Adrenal gland (tissue), 5 donors: Measurements from ENCODE around the gene PLEKHO2.

ENCODE experiments used
- CTCF ChIP-seq, 6 experiments: fragments of 450-650 bp in 4 of 6; fragments of 200-600 bp in 2 of 6; sonication (generic) in 1 of 6; IDR thresholded peaks; 1 replicate in 5 of 6; 2 replicates in 1 of 6; pipeline versions ENCODE4 v1.5.1 to v1.8.0; 2016 to 2021; ENCODE audit warnings: antibody characterized with exemption in 6 of 6, mild to moderate bottlenecking in 2 of 6, moderate library complexity in 1 of 6
- POLR2A ChIP-seq, 2 donors: fragments of 450-650 bp; IDR thresholded peaks; one replicate each; pipeline ENCODE4 v1.6.1; 2017; ENCODE audit warnings: antibody characterized with exemption in 2 of 2, mild to moderate bottlenecking in 2 of 2, moderate library complexity in 1 of 2
- donor health status: DM: no; HTN: no; CAD: no.

- TF ChIP-seq CTCF (IDR thresholded peaks at IDR 0.05) (peak in 3 of 6 experiments; percentile 19 to 39 (median 25)), POLR2A (IDR thresholded peaks at IDR 0.05) (peak; percentile 79 to 83)
These were observed at the start of gene PLEKHO2 for GRCh38 chr15:64841344-64842095.
